Activated CD8-positive, alpha-beta memory T cell treated with anti-CD3 and anti-CD28 coated beads, Interleukin-2, amount 50 U/mL, for 24 hours (primary cell): ENCODE results near the gene LOX.

ENCODE experiments used
- DNase-seq: peaks from one replicate; pipeline ENCODE4 v3.0.0-alpha.2; 2020; ENCODE audit errors: extremely low read depth

Gene LOX

GRCh38 chr5:122078116-122079110, at the start of gene LOX:
LOX (minus strand) TSS chr5:122078259; CDS start chr5:122077985, 274 bp downstream.
- DNase-seq, result no peak

GRCh38 chr5:122126756-122127321, 48.8 kb upstream of the LOX start:
- DNase-seq, result no peak

GRCh38 chr5:122126177-122126755, 48.2 kb upstream of the LOX start:
- DNase-seq, result no peak

GRCh38 chr5:122124766-122125165, 46.7 kb upstream of the LOX start:
- no peak for DNase-seq

- DNase-seq, result no peak
These were observed 43.7 kb upstream of the LOX start for GRCh38 chr5:122121479-122122465.

GRCh38 chr5:122120957-122121356, 42.9 kb upstream of the LOX start:
- no peak for DNase-seq

- no peak for DNase-seq
These were observed 42.4 kb upstream of the LOX start for GRCh38 chr5:122120493-122120892.

- DNase-seq, result no peak
These were observed 41.1 kb upstream of the LOX start for GRCh38 chr5:122119205-122119604.

GRCh38 chr5:122118356-122118948, 40.4 kb upstream of the LOX start:
- no peak for DNase-seq

GRCh38 chr5:122114501-122114900, 36.4 kb upstream of the LOX start:
- no peak for DNase-seq

- no peak for DNase-seq
These were observed 34.9 kb upstream of the LOX start for GRCh38 chr5:122112733-122113558.

- no peak for DNase-seq
These were observed 34.0 kb upstream of the LOX start for GRCh38 chr5:122112063-122112462.

- DNase-seq, result no peak
These were observed 33.4 kb upstream of the LOX start for GRCh38 chr5:122111460-122111859.

- DNase-seq, result no peak
These were observed 32.9 kb upstream of the LOX start for GRCh38 chr5:122110987-122111386.

GRCh38 chr5:122107016-122107415, 29.0 kb upstream of the LOX start:
- DNase-seq, result no peak

GRCh38 chr5:122105909-122106308, 27.9 kb upstream of the LOX start:
- no peak for DNase-seq

GRCh38 chr5:122102825-122103224, 24.8 kb upstream of the LOX start:
- no peak for DNase-seq

- no peak for DNase-seq
These were observed 23.7 kb upstream of the LOX start for GRCh38 chr5:122101636-122102285.

GRCh38 chr5:122099060-122099790, 21.2 kb upstream of the LOX start:
- DNase-seq, result no peak
